Activated CD4-positive, alpha-beta T cell treated with anti-CD3 and anti-CD28 coated beads for 36 hours (primary cell): ENCODE results near the gene HESX1. TPM values are rescaled to one million over a fixed set of nuclear protein-coding genes. Genes with fewer than 3 reads are reported as not detected.

Source experiments
- ATAC-seq: fragments of 200-7000 bp; cut with Tn5 transposase; one replicate; pipeline ENCODE4 v1.10.0; 2021; ENCODE audit warnings: mild to moderate bottlenecking, moderate library complexity
- CTCF ChIA-PET: fragments of 350-600 bp; sonication (Branson Sonifier 250); formaldehyde crosslinking; loops from one replicate; lab custom pipeline; 2021; ENCODE audit warnings: antibody characterized with exemption; lab: Charles Lee
- POLR2A ChIA-PET: fragments of 350-600 bp; sonication (Branson Sonifier 250); formaldehyde crosslinking; loops from one replicate; lab custom pipeline; 2021; ENCODE audit warnings: antibody characterized with exemption, inconsistent platforms; lab: Charles Lee
- DNase-seq: peaks from one replicate; pipeline ENCODE4 v3.0.0-alpha.2; 2020
- H3K27ac Mint-ChIP-seq: one replicate; pipeline ENCODE4 v1.8.0; 2021; ENCODE audit warnings: mixed read lengths
- H3K27me3 Mint-ChIP-seq: one replicate; pipeline ENCODE4 v1.8.0; 2021; ENCODE audit warnings: mixed read lengths
- H3K36me3 Mint-ChIP-seq: one replicate; pipeline ENCODE4 v1.8.0; 2021; ENCODE audit warnings: low read depth, mixed read lengths
- H3K4me1 Mint-ChIP-seq: one replicate; pipeline ENCODE4 v1.8.0; 2021; ENCODE audit warnings: mixed read lengths
- H3K4me3 Mint-ChIP-seq: one replicate; pipeline ENCODE4 v1.8.0; 2021; ENCODE audit warnings: mild to moderate bottlenecking, moderate library complexity, mixed read lengths
- H3K9me3 Mint-ChIP-seq: one replicate; pipeline ENCODE4 v1.8.0; 2021; ENCODE audit warnings: low read depth, mixed read lengths
- intact Hi-C, 2 experiments: fragments of 100-400 bp; cut with DNase I in 1 of 2; cut with micrococcal nuclease in 1 of 2; formaldehyde crosslinking; loops; one replicate each; pipeline versions ENCODE4 v1.14.2 to v1.15.1; 2022 to 2024; cut with DNase I, micrococcal nuclease
- total RNA-seq, 2 experiments: library from RNA; stranded (reverse); gene quantifications; one replicate each; pipeline ENCODE4 v1.2.3, GENCODE V29; 2021

Gene HESX1
- total RNA-seq, 2 experiments from 2014 or later: 0.79 to 1.1 TPM

DNA sequence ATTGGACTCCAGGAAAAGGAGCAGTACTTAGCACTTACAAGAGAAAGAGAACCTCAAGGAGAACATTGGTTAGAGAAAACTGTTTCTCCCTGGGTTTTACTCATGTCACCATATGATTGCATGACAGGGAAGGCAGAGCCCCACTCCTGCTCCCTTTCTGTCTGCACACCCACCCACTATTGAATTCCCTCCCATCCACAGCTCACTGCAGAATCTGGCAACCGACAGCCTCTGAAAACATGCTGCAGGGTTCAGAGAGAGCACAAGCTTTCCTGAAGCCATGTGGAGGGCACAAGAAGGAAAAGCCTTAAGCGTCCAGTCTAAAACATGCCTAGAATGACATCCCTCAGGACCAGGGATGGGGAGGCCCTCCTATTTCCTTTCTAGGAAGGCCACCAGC is 31.6 kb downstream of the HESX1 start:
- Mint-ChIP-seq H3K4me1 (peaks cover 11% of the 10 kb centered on the region), H3K27me3 (peaks cover 52% of the 10 kb centered on the region), H3K9me3 (no peaks in the 10 kb centered on the region), H3K27ac (no peak overlapping the region), H3K36me3 (no peaks in the 10 kb centered on the region), H3K4me3 (no peak overlapping the region)
- POLR2A ChIA-PET: no interaction called here
- intact Hi-C loops: loop anchor here in 1 of 2 experiments (5.0 to 10.0 kb wide), 2 partner anchors 387 to 429 kb away; partner anchors contain the start of genes ARF4 and PDE12
- ATAC-seq (no peak), DNase-seq (no peak)
- CTCF ChIA-PET: interaction anchor here (0.6 to 2.2 kb wide), 2 partner anchors 14 to 122 kb away, joined by 3 to 4 read pairs; no protein-coding TSS in a partner anchor

DNA sequence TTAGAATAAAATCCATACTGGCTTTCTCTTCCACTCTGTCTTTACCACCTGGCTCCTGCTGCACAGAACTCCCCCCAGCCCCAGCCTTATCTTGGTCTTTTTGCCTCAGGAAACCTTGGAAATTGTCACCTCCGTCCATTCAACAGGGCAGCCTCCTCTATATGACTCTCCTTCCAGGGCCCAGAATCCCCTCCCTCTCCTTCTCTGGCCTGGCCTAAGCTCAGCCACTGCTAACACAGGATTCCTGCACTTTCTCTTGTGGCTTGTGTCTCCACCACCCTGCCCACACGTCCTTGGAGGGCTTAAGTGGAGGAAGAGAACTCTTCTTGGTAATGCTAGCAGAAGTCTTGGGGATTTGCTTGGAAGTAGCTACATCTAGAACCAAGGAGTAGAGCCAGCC is 33.1 kb downstream of the HESX1 start:
- H3K36me3 Mint-ChIP-seq: no peaks in the 10 kb centered on the region
- no peaks in the 10 kb centered on the region for H3K9me3 Mint-ChIP-seq
- no peak for DNase-seq
- intact Hi-C loops: loop anchor here in 1 of 2 experiments (5.0 to 10.0 kb wide), 2 partner anchors 388 to 431 kb away; partner anchors contain the start of genes ARF4 and PDE12
- ChIA-PET POLR2A (no interaction called here), CTCF (interaction anchor here (0.6 to 1.6 kb wide), 4 partner anchors 8 to 174 kb away, joined by 3 to 6 read pairs (median 4); no protein-coding TSS in a partner anchor)
- no peak overlapping the region for H3K4me3 Mint-ChIP-seq
- ATAC-seq: no peak
- H3K27ac Mint-ChIP-seq: no peak overlapping the region
- H3K4me1 Mint-ChIP-seq: peaks cover 11% of the 10 kb centered on the region
- peaks cover 62% of the 10 kb centered on the region for H3K27me3 Mint-ChIP-seq

DNA sequence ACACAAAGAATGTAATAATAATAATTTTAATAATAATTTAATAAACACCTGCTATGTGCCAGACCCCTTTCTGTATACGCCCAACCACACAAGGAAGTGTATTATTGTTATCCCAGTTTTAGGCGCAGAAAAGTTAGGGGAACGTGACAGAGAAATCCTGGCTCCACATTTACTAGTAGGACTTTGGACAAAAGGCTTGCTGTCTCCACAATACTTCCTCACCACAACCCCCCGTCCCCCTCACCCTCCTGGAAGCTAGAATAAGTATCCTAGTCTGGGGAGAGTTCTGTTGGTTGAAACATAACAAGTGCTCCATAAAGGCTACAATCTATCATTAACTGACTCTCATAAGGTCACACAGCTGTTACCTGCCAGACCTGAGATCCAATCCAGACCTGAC is 34.1 kb downstream of the HESX1 start:
- Mint-ChIP-seq H3K4me3 (peak overlapping the region; percentile 21), H3K27me3 (peaks cover 61% of the 10 kb centered on the region), H3K4me1 (peaks cover 11% of the 10 kb centered on the region), H3K36me3 (no peaks in the 10 kb centered on the region), H3K9me3 (no peaks in the 10 kb centered on the region), H3K27ac (no peak overlapping the region)
- ChIA-PET CTCF (interaction anchor here (1.1 to 1.6 kb wide), 2 partner anchors 9 kb away, joined by 5 to 6 read pairs; no protein-coding TSS in a partner anchor), POLR2A (no interaction called here)
- ATAC-seq: no peak
- intact Hi-C loops: loop anchor here in 1 of 2 experiments (1.0 to 10.0 kb wide), 3 partner anchors 62 to 432 kb away; partner anchors contain the start of genes APPL1, ARF4 and PDE12
- DNase-seq: no peak

DNA sequence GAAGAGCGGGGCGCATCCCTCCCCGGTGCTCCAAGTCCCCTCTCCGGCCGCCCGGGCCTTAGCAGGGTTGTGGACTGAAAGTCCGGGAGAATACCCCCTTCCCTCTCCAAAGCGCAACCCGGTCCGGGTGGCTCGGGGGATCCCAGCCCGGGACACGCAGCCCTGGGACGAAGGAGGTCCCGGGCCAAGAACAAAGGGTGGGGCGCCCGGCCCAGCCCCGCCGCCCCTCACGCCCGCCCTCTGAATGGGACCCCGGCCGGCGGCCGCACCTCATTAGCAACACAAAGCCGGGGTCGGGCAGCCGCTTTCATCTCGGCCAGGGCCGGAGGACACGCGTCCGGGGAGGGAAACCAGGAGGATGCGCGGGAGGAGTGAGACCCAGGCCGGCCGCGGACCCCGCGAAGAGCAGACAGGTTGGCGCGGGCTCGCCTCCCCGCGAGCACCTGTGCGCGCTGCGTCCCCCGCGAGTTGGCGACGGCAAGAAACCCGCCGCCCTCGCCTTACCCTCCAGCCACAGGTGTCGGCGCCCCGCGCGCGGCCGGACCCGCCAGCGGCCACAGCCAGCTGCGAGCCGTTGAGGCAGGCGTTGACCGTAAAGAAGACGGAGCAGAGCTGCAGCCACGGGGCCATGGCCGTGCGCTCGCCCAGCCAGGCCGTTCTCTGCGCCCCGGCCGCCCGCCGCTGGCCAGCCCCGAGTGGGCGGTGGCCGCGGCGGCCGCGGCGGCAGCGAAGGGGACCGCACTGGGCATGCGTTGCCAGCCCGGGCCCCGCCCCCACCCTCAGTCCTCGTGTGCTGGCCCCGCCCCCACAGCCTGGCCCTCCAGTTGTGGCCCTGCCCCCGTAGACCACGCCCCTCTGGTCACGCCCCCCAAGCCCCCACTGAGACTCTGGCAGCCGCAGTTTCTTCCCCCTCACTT is 34.9 kb downstream of the HESX1 start, which contains the start of gene IL17RD:
TSS of gene IL17RD (minus strand) at position 697 of the 917 bp plus-strand sequence. CDS start at position 630, 67 bp downstream.
- H3K4me3 Mint-ChIP-seq: peak within 1 kb of the TSS; percentile 68
- intact Hi-C loops: loop anchor here in 1 of 2 experiments (1.0 to 10.0 kb wide), 3 partner anchors 62 to 432 kb away; partner anchors contain the start of genes APPL1, ARF4 and PDE12
- POLR2A ChIA-PET: interaction anchor here (0.5 kb wide), 1 partner anchor 611 kb away, joined by 3 read pairs; no protein-coding TSS in a partner anchor

DNA sequence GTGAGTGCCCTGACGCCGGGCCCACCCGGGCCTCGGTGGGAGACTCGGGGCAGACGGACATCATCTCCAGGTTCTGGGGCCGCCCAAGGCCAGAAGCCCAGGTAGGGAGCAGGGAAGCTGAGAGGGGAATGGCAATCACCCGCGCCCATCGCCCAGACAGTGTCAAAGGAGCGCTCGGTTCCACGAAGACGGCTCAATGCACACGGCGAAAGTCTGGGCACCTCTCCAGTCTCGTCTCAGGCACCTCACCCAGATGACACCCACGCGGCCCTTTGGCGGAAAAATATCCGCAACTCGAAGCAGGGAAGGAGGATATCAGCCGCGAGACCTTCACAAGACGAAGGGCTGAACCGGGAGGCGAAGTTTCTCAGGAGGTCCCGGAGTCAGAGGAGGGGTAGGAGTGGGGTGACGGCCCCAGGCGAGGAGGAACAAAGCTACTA is 35.5 kb downstream of the HESX1 start:
- peaks cover 8% of the 10 kb centered on the region for H3K4me1 Mint-ChIP-seq
- CTCF ChIA-PET: no interaction called here
- no peak overlapping the region for H3K27ac Mint-ChIP-seq
- POLR2A ChIA-PET: interaction anchor here (0.5 kb wide), 1 partner anchor 611 kb away, joined by 3 read pairs; no protein-coding TSS in a partner anchor
- DNase-seq: peak; percentile 60
- intact Hi-C loops: loop anchor here in 1 of 2 experiments (10.0 kb wide), 1 partner anchor 391 kb away; the partner anchor contains the start of gene PDE12
- peak; percentile 45 for ATAC-seq
- H3K4me3 Mint-ChIP-seq: peak overlapping the region; percentile 68
- H3K27me3 Mint-ChIP-seq: peaks cover 58% of the 10 kb centered on the region
- no peaks in the 10 kb centered on the region for H3K9me3 Mint-ChIP-seq
- no peaks in the 10 kb centered on the region for H3K36me3 Mint-ChIP-seq

More for the DNA sequence above, 34.9 kb downstream of the HESX1 start, which contains the start of gene IL17RD:
- no peak within 1 kb of the TSS for H3K27ac Mint-ChIP-seq
- H3K4me1 Mint-ChIP-seq: peaks cover 7% of the 10 kb centered on the region
- DNase-seq: peak; percentile 82
- CTCF ChIA-PET: no interaction called here
- H3K36me3 Mint-ChIP-seq: no peaks in the 10 kb centered on the region
- ATAC-seq: peak; percentile 79
- H3K9me3 Mint-ChIP-seq: no peaks in the 10 kb centered on the region
- H3K27me3 Mint-ChIP-seq: peaks cover 61% of the 10 kb centered on the region

DNA sequence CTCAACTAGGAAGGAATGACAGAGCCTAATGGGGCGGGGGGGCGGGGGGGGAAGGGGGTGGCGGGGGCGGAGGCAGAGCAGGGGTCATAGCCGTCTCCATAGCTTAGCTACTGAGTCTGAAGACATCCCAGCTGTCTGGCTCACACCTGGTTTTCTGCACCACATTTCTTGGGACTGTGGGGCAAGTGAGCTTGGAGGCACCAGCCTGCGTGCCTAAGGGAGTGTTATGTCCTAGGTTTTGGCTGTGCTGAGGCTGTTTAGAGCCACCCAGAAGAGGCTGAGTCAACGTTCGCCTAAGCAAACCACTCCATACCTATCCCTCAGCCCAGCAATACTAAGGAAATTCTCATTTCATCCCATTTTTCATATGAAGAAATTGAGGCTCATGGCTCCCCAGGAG is 36.0 kb downstream of the HESX1 start:
- H3K4me3 Mint-ChIP-seq: no peak overlapping the region
- no peaks in the 10 kb centered on the region for H3K36me3 Mint-ChIP-seq
- no peak for DNase-seq
- peaks cover 56% of the 10 kb centered on the region for H3K27me3 Mint-ChIP-seq
- intact Hi-C loops: loop anchor here in 1 of 2 experiments (10.0 kb wide), 1 partner anchor 391 kb away; the partner anchor contains the start of gene PDE12
- CTCF ChIA-PET: no interaction called here
- H3K27ac Mint-ChIP-seq: no peak overlapping the region
- POLR2A ChIA-PET: no interaction called here
- peaks cover 13% of the 10 kb centered on the region for H3K4me1 Mint-ChIP-seq
- H3K9me3 Mint-ChIP-seq: no peaks in the 10 kb centered on the region
- ATAC-seq: no peak

DNA sequence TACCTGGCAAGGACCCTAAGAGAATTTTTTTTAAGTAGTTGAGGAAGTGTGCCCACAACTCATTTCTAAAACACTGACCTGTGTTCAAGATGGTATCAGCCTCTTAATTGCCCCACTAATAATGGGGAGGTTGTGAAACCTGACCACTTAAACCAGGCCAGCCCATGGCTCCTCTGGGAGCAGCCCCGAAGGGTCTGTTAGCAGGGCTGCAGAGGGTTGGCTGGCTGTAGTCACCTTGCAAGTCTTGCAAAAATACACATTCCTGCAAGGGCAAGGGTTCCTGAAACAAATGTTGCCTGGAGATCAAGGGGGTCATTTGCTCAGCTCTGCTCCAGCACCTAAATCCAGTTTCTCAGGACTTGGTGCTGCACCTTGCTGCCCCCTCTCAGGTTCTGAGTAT is 37.9 kb downstream of the HESX1 start:
- Mint-ChIP-seq H3K4me3 (no peak overlapping the region), H3K4me1 (peaks cover 14% of the 10 kb centered on the region), H3K36me3 (no peaks in the 10 kb centered on the region), H3K9me3 (no peaks in the 10 kb centered on the region), H3K27me3 (peaks cover 48% of the 10 kb centered on the region), H3K27ac (no peak overlapping the region)
- intact Hi-C loops: loop anchor here in 1 of 2 experiments (10.0 kb wide), 1 partner anchor 393 kb away; the partner anchor contains the start of gene PDE12
- DNase-seq (no peak), ATAC-seq (no peak)
- ChIA-PET CTCF (no interaction called here), POLR2A (no interaction called here)

DNA sequence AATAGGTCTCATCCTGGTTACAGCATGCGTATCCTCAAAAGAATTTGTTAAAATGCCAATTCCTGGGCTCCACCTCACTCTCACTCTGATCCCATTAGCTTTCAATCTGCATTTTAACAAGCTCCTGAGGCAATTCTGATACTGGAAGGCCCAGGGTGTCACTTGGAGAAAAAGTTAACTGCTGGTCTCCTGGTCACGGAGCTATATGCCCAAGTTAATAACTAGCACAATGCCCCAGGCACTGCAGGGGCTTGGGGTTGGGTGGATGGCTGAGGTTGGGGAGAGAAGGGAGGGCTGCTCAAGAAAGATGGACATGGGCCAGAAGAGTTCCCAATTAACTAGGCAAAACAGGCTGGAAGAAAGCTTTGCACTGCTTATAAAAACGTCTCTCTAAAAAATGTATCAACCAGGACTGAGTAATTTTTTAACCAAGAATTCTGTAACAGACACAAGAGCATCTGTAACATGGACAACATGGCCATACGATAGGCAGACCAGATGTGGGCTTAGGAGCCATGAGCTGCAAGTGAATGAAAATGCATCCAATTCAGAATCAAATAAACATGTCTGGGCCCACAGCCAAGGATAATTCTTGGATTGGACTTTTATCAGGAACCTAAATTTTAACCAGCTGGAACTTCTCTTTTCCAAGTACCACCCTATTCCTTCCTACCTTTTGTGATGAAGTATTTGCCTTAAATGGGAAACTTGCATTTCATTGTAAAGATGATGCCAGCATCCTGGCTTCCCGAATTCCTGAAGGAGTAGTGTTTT is 38.8 kb downstream of the HESX1 start:
- H3K36me3 Mint-ChIP-seq: no peaks in the 10 kb centered on the region
- ATAC-seq: no peak
- ChIA-PET CTCF (interaction anchor here (0.6 to 3.0 kb wide), 4 partner anchors 9 to 62 kb away, joined by 3 to 18 read pairs (median 4); no protein-coding TSS in a partner anchor), POLR2A (no interaction called here)
- no peak overlapping the region for H3K27ac Mint-ChIP-seq
- H3K27me3 Mint-ChIP-seq: peaks cover 45% of the 10 kb centered on the region
- no peak for DNase-seq
- no peaks in the 10 kb centered on the region for H3K9me3 Mint-ChIP-seq
- intact Hi-C loops: loop anchor here in 1 of 2 experiments (10.0 kb wide), 1 partner anchor 394 kb away; the partner anchor contains the start of gene PDE12
- H3K4me1 Mint-ChIP-seq: peaks cover 14% of the 10 kb centered on the region
- H3K4me3 Mint-ChIP-seq: no peak overlapping the region

DNA sequence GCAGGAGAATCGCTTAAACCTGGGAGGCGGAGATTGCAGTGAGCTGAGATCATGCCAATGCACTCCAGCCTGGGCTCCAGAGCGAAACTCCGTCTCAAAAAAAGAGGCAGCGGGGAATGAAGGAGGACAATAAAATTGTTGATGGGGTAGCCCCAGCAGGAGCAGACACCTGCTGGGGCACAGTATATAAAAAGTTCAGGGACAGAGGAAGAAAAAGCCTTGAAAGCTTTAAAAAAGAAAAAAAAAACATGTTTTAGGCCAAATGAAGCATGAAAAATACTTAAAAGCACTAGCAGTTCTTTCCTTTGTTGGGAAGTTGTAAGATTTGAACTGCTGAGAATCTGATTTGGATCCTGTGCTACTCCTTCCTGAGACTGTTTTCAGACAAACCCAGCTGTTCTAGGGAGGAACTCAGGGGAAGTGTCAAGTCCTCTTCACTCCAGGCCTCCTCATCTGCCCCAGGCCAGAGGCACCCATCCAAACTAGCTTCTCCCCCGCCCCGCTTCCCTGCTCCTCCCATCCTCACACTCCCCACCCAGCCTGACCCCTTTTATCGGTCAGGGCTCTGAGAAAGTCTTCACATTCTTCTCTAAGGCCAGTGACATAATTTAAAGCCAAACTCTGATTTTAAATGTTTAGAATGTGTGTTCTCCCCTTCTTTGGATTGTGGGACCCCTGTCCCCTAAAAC is 39.6 kb downstream of the HESX1 start:
- ChIA-PET CTCF (interaction anchor here (0.7 to 3.0 kb wide), 4 partner anchors 10 to 60 kb away, joined by 3 to 18 read pairs (median 4); no protein-coding TSS in a partner anchor), POLR2A (interaction anchor here (0.5 kb wide), 1 partner anchor 161 kb away, joined by 3 read pairs; no protein-coding TSS in a partner anchor)
- DNase-seq (no peak), ATAC-seq (no peak)
- H3K4me3 Mint-ChIP-seq: no peak overlapping the region
- H3K27ac Mint-ChIP-seq: no peak overlapping the region
- intact Hi-C loops: loop anchor here in 1 of 2 experiments (10.0 kb wide), 1 partner anchor 395 kb away; the partner anchor contains the start of gene PDE12
- peaks cover 14% of the 10 kb centered on the region for H3K4me1 Mint-ChIP-seq
- no peaks in the 10 kb centered on the region for H3K36me3 Mint-ChIP-seq
- H3K9me3 Mint-ChIP-seq: no peaks in the 10 kb centered on the region
- H3K27me3 Mint-ChIP-seq: peaks cover 41% of the 10 kb centered on the region
